Measurements from ENCODE around the gene RAB31.
"Not testable (repeated sequence)": the region's sequence is repeated elsewhere in the genome, so short reads cannot be mapped to it uniquely, and the experiment has no call there.

The RAB31 gene

GRCh38 chr18:9869715-9870430, 161.8 kb downstream of the RAB31 start:
- no peak for DNase-seq

- DNase-seq: no peak
Observed at GRCh38 chr18:9870431-9871008, 162.4 kb downstream of the RAB31 start.

GRCh38 chr18:9871244-9871746, 163.2 kb downstream of the RAB31 start:
- no peak for DNase-seq

GRCh38 chr18:9872823-9873222, 164.7 kb downstream of the RAB31 start:
- DNase-seq: no peak

- DNase-seq: no peak
Observed at GRCh38 chr18:9874728-9875127, 166.6 kb downstream of the RAB31 start.

GRCh38 chr18:9876212-9876866, 168.2 kb downstream of the RAB31 start:
- DNase-seq: no peak

- no peak for DNase-seq
Observed at GRCh38 chr18:9876867-9877654, 169.0 kb downstream of the RAB31 start.

GRCh38 chr18:9877655-9878014, 169.5 kb downstream of the RAB31 start:
- no peak for DNase-seq

GRCh38 chr18:9878095-9878494, 170.0 kb downstream of the RAB31 start:
- no peak for DNase-seq

- no peak for DNase-seq
Observed at GRCh38 chr18:9878783-9879242, 170.7 kb downstream of the RAB31 start.

- no peak for DNase-seq
Observed at GRCh38 chr18:9884090-9884489, 176.0 kb downstream of the RAB31 start.

- no peak for DNase-seq
Observed at GRCh38 chr18:9884532-9885140, 176.5 kb downstream of the RAB31 start.

GRCh38 chr18:9885170-9886004, 177.3 kb downstream of the RAB31 start, which contains the start of gene TXNDC2:
Gene TXNDC2 (plus strand): TSS chr18:9885973. CDS start chr18:9886681, 708 bp downstream.
- DNase-seq: no peak

- DNase-seq: no peak
Observed at GRCh38 chr18:9886005-9886348, 177.9 kb downstream of the RAB31 start.

GRCh38 chr18:9887992-9888391, 179.9 kb downstream of the RAB31 start:
- no peak for DNase-seq

GRCh38 chr18:9890196-9890595, 182.1 kb downstream of the RAB31 start:
- DNase-seq: no peak

GRCh38 chr18:9890957-9891356, 182.9 kb downstream of the RAB31 start:
- no peak for DNase-seq

GRCh38 chr18:9891515-9891914, 183.4 kb downstream of the RAB31 start:
- not testable (repeated sequence) for DNase-seq

GRCh38 chr18:9894454-9895068, 186.5 kb downstream of the RAB31 start:
- no peak for DNase-seq

GRCh38 chr18:9897129-9897528, 189.0 kb downstream of the RAB31 start:
- no peak for DNase-seq

- DNase-seq: not testable (repeated sequence)
Observed at GRCh38 chr18:9897787-9898291, 189.7 kb downstream of the RAB31 start.

All from activated CD4-positive, alpha-beta T cell treated with anti-CD3 and anti-CD28 coated beads, Interleukin-2, amount 50 U/mL, for 4 hours (primary cell).